K562 (cell line): ENCODE measurements around the gene ADAMTSL3. TPM values are rescaled to one million over a fixed set of nuclear protein-coding genes. Genes with fewer than 3 reads are reported as not detected.

Experiments used
- ATAC-seq: fragments of 200-7000 bp; cut with Tn5 transposase; 3 replicates; pipeline ENCODE4 v1.9.1; 2020; ENCODE audit warnings: moderate library complexity
- BruUV-seq: library from RNA; stranded (reverse); fragments of 400-500 nt; replicated peaks from 2 replicates; lab custom pipeline; 2021; lab: Mats Ljungman, UMichigan
- CTCF ChIA-PET: fragments of 300-600 bp; formaldehyde crosslinking; extraction: SDS; loops from one replicate; lab custom pipeline; 2021; ENCODE audit warnings: low intra/inter-chr PET ratio; lab: Yijun Ruan, JAX
- POLR2A ChIA-PET: fragments of 300-600, 350-650 bp; sonication (Branson Sonifier 250); formaldehyde crosslinking; extraction: SDS; loops from one replicate; lab custom pipeline; 2021; ENCODE audit warnings: antibody characterized with exemption, inconsistent platforms; lab: Yijun Ruan, JAX
- DNase-seq, 4 experiments: peaks; one replicate each; pipeline versions ENCODE4 v3.0.0 to v3.0.0-alpha.2; 2011 to 2018; ENCODE audit warnings: low spot score in 3 of 4, mixed read lengths in 3 of 4; ENCODE audit errors: extremely low read depth in 1 of 4
- FAIRE-seq: peaks from 2 replicates; lab custom pipeline; 2011; peaks lifted over from hg19 to GRCh38; lab: Jason Lieb, UNC
- H2AFZ ChIP-seq: 2 replicates; pipeline ENCODE4 v1.6.0; 2011; ENCODE audit warnings: low read depth, low read length, control low read depth, inconsistent platforms
- H3K27ac ChIP-seq: fragments of 200-600 bp; 3 replicates; pipeline ENCODE4 v1.8.0; 2011; ENCODE audit warnings: low read depth, mild to moderate bottlenecking, control low read depth, inconsistent platforms, low read length, moderate library complexity, mixed read lengths; ENCODE audit errors: extremely low read depth
- H3K27me3 ChIP-seq, 2 experiments: fragments of 300-600 bp in 1 of 2; 2 replicates in 1 of 2; 3 replicates in 1 of 2; pipeline versions ENCODE4 v1.6.0 to v1.8.0; 2011; ENCODE audit warnings: inconsistent platforms in 2 of 2, low read length in 2 of 2, mild to moderate bottlenecking in 1 of 2, mixed read lengths in 1 of 2, moderate library complexity in 1 of 2; ENCODE audit not compliant: control insufficient read depth in 2 of 2, insufficient read depth in 2 of 2
- H3K36me3 ChIP-seq: fragments of 300-600 bp; 3 replicates; pipeline ENCODE4 v1.8.0; 2011; ENCODE audit warnings: mild to moderate bottlenecking, low read length, inconsistent platforms; ENCODE audit not compliant: control insufficient read depth, insufficient read depth
- H3K4me1 ChIP-seq, 2 experiments: fragments of 200-600 bp in 1 of 2; replicated peaks in 1 of 2; 2 replicates in 1 of 2; 3 replicates in 1 of 2; pipeline versions ENCODE4 v1.5.1 to v1.8.0; 2011; ENCODE audit warnings: inconsistent platforms in 2 of 2, low read length in 2 of 2, mild to moderate bottlenecking in 1 of 2, mixed read lengths in 1 of 2, moderate library complexity in 1 of 2; ENCODE audit not compliant: control insufficient read depth in 2 of 2, insufficient read depth in 2 of 2
- H3K4me2 ChIP-seq: 2 replicates; pipeline ENCODE4 v1.6.1; 2011; ENCODE audit warnings: low read length, control low read depth, inconsistent platforms, mixed read lengths; ENCODE audit not compliant: insufficient read depth
- H3K4me3 ChIP-seq: fragments of 200-600 bp; sonication (generic), shearing (Covaris generic); 2 replicates; pipeline ENCODE4 v1.5.1; 2016; ENCODE audit warnings: control low read depth, inconsistent platforms
- H3K79me2 ChIP-seq: fragments of 200-600 bp; 3 replicates; pipeline ENCODE4 v1.8.0; 2011; ENCODE audit warnings: low read length, inconsistent platforms; ENCODE audit not compliant: control insufficient read depth, insufficient read depth
- H3K9ac ChIP-seq, 2 experiments: 2 replicates each; pipeline versions ENCODE4 v1.6.0 to v1.6.1; 2011; ENCODE audit warnings: low read depth in 2 of 2, low read length in 2 of 2, control low read depth in 1 of 2, inconsistent platforms in 1 of 2, mild to moderate bottlenecking in 1 of 2, mixed read lengths in 1 of 2; ENCODE audit not compliant: insufficient read depth in 1 of 2
- H3K9me1 ChIP-seq: one replicate; pipeline ENCODE4 v1.6.0; 2011; ENCODE audit warnings: inconsistent platforms, mild to moderate bottlenecking, low read length, moderate library complexity; ENCODE audit not compliant: control insufficient read depth, insufficient read depth
- H3K9me3 ChIP-seq: replicated peaks from 2 replicates; pipeline ENCODE4 v1.5.1; 2011; ENCODE audit warnings: low read depth, low read length, inconsistent platforms; ENCODE audit not compliant: control insufficient read depth, insufficient read depth
- H4K20me1 ChIP-seq: replicated peaks from 2 replicates; pipeline ENCODE4 v1.6.1; 2011; ENCODE audit warnings: low read length, inconsistent platforms, mixed read lengths; ENCODE audit not compliant: control insufficient read depth, insufficient read depth
- ARID3B ChIP-seq: fragments of 250-450 bp; sonication (Bioruptor Pico); IDR thresholded peaks from 2 replicates; pipeline ENCODE4 v1.4.0; 2020; ENCODE audit warnings: borderline replicate concordance
- CEBPG ChIP-seq, 3 experiments: fragments of 200-800 bp in 1 of 3; sonication (Bioruptor generic) in 1 of 3; sonication (generic) in 1 of 3; formaldehyde crosslinking in 1 of 3; IDR thresholded peaks in 2 of 3; conservative IDR thresholded peaks in 1 of 3; 2 replicates each; pipeline versions ENCODE4 v1.6.1 to v1.8.0; 2016 to 2022; ENCODE audit warnings: missing compliant biosample characterization in 2 of 3, missing genetic modification characterization in 2 of 3, mild to moderate bottlenecking in 1 of 3, missing genetic modification reagents in 1 of 3
- YBX1 ChIP-seq: fragments of 450-650 bp; IDR thresholded peaks from 2 replicates; pipeline ENCODE4 v1.7.1; 2016; ENCODE audit warnings: mild to moderate bottlenecking
- ZNF143 ChIP-seq: sonication (generic); formaldehyde crosslinking; IDR thresholded peaks from 2 replicates; pipeline ENCODE4 v1.9.0; 2022; ENCODE audit warnings: mild to moderate bottlenecking, missing genetic modification reagents
- WGBS: fragments of 100-300 bp; shearing (Covaris generic); methylation state at CpG from one replicate; pipeline ENCODE4 v1.1.6; 2016; ENCODE audit warnings: low coverage, mixed read lengths; ENCODE audit not compliant: insufficient coverage; ENCODE audit errors: missing lambda C conversion rate; 5-methylcytosine and 5-hydroxymethylcytosine counted together
- in situ Hi-C: fragments of 300-500 bp; cut with MboI; formaldehyde crosslinking; loops from 4 replicates; pipeline ENCODE4 v1.15.0; 2018; ENCODE audit warnings: inconsistent platforms, mixed read lengths
- intact Hi-C: fragments of 100-400 bp; cut with micrococcal nuclease; formaldehyde crosslinking; loops from 2 replicates; pipeline ENCODE4 v1.14.2; 2022
- polyA plus RNA-seq, 8 experiments: library from polyadenylated mRNA; depleted of rRNA in 4 of 8; stranded (reverse) in 5 of 8; unstranded in 3 of 8; fragments of >200 nt; fragmentation: Nextera tagmentation in 2 of 8; fragmentation: Illumina TruSeq in 1 of 8; extraction: Ambion mirVana in 2 of 8; extraction: Trizol in 1 of 8; gene quantifications; 2 replicates each; pipeline versions ENCODE4 v1.2.1 to v1.2.3, GENCODE V29; 2011 to 2014; ENCODE audit warnings: inconsistent platforms in 1 of 8, missing spikeins in 1 of 8
- total RNA-seq, 7 experiments: library from RNA; depleted of rRNA in 6 of 7; stranded (reverse); fragments of >200 nt in 6 of 7; fragmentation: Illumina TruSeq in 2 of 7; extraction: Trizol in 2 of 7; gene quantifications; 2 replicates each; pipeline versions ENCODE4 v1.2.1 to v1.2.3, GENCODE V29; 2011 to 2021; ENCODE audit warnings: low replicate concordance in 1 of 7

ADAMTSL3 gene
- total and polyA plus RNA-seq, 9 of the 15 experiments (the other 6 are each of a cell fraction or from before 2014, with no cell fraction given) = 0.01 to 0.18 (median 0.07) TPM; not detected in 3

GRCh38 chr15:83927704-83928391 lies 273.9 kb downstream of the ADAMTSL3 start:
- Histone ChIP-seq H3K79me2 (no peaks in the 10 kb centered on the region), H4K20me1 (no peaks in the 10 kb centered on the region), H3K4me1 (no peaks in the 10 kb centered on the region), H3K4me2 (no peak overlapping the region), H3K9me3 (no peaks in the 10 kb centered on the region), H3K36me3 (no peaks in the 10 kb centered on the region), H3K9ac (no peak overlapping the region), H3K9me1 (no peaks in the 10 kb centered on the region), H3K4me3 (no peak overlapping the region), H3K27ac (no peak overlapping the region), H2AFZ (no peak overlapping the region), H3K27me3 (peaks cover 0 to 4% of the 10 kb centered on the region in 2 experiments; a peak in 1 of 5 replicates)
- BruUV-seq = no TSS peak
- intact Hi-C loops = no loop called here
- ChIA-PET CTCF (no interaction called here), POLR2A (no interaction called here)
- DNase-seq (no peak), ATAC-seq (no peak), FAIRE-seq (no peak)
- WGBS = 0% methylated on average over 2 of the region's 2 CpGs
- in situ Hi-C loops = no loop called here
- TF ChIP-seq YBX1 = no peak
- no peak for TF ChIP-seq CEBPG (CRISPR knock-in tag; IDR thresholded peaks at IDR 0.05)
- TF ChIP-seq CEBPG (tag; conservative IDR thresholded peaks at IDR 0.05 in 1 of 2, IDR thresholded peaks at IDR 0.05 in 1 of 2) = no peak
- no peak for TF ChIP-seq ZNF143 (CRISPR knock-in tag)
- TF ChIP-seq ARID3B (CRISPR knock-in tag) = no peak
- TF ChIP-seq, all 486 proteins: peak for 0
